MCF 10A (cell line): ENCODE data around the gene PRM1. TPM values are rescaled to one million over a fixed set of nuclear protein-coding genes. Genes with fewer than 3 reads are reported as not detected.
A peak's percentile ranks its signal among the peaks of the same experiment; 100 is the strongest.

Source experiments
- BruUV-seq: library from RNA; stranded (reverse); fragments of 400-500 nt; replicated peaks from 2 replicates; lab custom pipeline; 2021; lab: Mats Ljungman, UMichigan
- CTCF ChIA-PET: fragments of 300-600 bp; sonication (Branson Sonifier 250); formaldehyde crosslinking; extraction: SDS; loops from one replicate; lab custom pipeline; 2021; ENCODE audit warnings: antibody characterized with exemption, inconsistent platforms; lab: Yijun Ruan, JAX
- POLR2A ChIA-PET: fragments of 300-600, 350-650 bp; sonication (Branson Sonifier 250); formaldehyde crosslinking; extraction: SDS; loops from one replicate; lab custom pipeline; 2020; ENCODE audit warnings: antibody characterized with exemption, inconsistent platforms; lab: Yijun Ruan, JAX
- DNase-seq: peaks from one replicate; pipeline ENCODE4 v3.0.0-alpha.2; 2018; ENCODE audit not compliant: unreplicated experiment
- H3K27ac Mint-ChIP-seq: one replicate; pipeline ENCODE4 v1.8.0; 2022; ENCODE audit warnings: mild to moderate bottlenecking, low read depth, mixed read lengths; ENCODE audit not compliant: unreplicated experiment
- H3K27me3 Mint-ChIP-seq: one replicate; pipeline ENCODE4 v1.8.0; 2022; ENCODE audit warnings: mixed read lengths; ENCODE audit not compliant: insufficient read depth, unreplicated experiment
- H3K36me3 Mint-ChIP-seq: one replicate; pipeline ENCODE4 v1.8.0; 2022; ENCODE audit warnings: mild to moderate bottlenecking, moderate library complexity, mixed read lengths; ENCODE audit not compliant: insufficient read depth, unreplicated experiment
- H3K4me1 Mint-ChIP-seq: one replicate; pipeline ENCODE4 v1.8.0; 2022; ENCODE audit warnings: mixed read lengths; ENCODE audit not compliant: insufficient read depth, unreplicated experiment
- H3K4me3 Mint-ChIP-seq: one replicate; pipeline ENCODE4 v1.8.0; 2022; ENCODE audit warnings: mild to moderate bottlenecking, moderate library complexity, mixed read lengths; ENCODE audit not compliant: unreplicated experiment
- H3K9me3 Mint-ChIP-seq: one replicate; pipeline ENCODE4 v1.8.0; 2022; ENCODE audit warnings: mixed read lengths; ENCODE audit not compliant: unreplicated experiment
- intact Hi-C: fragments of 100-400 bp; cut with micrococcal nuclease; formaldehyde crosslinking; loops from 2 replicates; pipeline ENCODE4 v1.14.1; 2022
- total RNA-seq: library from RNA; stranded (reverse); gene quantifications from 2 replicates; pipeline ENCODE4 v1.2.3, GENCODE V29; 2022
- TF ChIP-seq, protein P1 (sequence below): fragments of 200-600 bp; IDR thresholded peaks from one replicate; pipeline ENCODE4 v1.8.0; 2022; ENCODE audit warnings: antibody characterized with exemption, mild to moderate bottlenecking; ENCODE audit not compliant: unreplicated experiment

The PRM1 gene
- total RNA-seq, 1 experiment from 2014 or later, result not detected

DNA sequence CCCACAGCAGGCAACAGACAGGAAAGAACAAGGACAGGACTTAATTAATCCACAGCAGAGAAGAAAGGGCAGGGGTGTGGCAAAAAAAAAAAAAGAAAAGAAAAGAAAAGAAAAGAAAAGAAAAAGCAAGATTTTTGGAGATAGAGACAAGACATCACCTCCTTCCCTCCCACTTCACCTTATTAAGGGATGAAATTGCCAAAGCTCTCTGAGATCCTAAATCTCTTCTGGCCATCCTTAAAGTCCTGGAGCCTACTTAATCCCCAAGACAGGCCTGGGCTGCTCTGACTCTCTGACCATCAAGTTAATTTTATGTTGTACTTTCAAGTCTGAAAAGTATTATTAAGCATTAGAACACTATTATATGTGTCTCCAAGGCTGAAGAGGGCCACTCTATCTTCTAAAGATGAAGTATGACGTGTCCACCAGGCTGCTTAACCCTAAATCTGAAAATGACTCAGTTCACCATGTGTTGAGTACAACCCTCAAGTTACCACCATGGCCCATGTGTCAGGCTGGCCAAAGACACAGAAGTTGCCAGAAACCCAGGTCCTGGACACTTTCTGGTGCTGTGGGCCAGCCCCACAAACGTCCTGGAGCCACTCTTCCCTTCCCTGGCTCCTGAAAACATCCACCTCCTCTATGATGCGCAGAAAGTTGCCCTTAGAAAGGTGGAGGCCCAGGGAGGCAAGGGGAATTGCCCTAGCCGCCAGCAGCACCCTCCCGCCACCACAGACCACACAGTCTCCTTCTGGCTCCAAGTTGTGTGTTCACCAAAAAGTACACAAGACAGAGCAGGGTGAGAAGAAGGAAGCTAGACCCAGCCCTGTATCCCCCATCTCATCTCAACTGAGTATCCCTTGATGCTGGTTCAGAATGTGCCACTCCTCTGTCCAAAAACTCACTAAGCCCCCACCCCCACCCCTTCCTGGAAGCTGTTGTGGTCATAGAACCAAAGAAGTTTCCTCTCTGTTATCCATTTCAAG is 27.8 kb downstream of the PRM1 start:
- ChIA-PET POLR2A (interaction anchor here (0.7 kb wide), 1 partner anchor 102 kb away, joined by 3 read pairs; no protein-coding TSS in a partner anchor), CTCF (interaction anchor here (0.6 to 11.0 kb wide), 11 partner anchors 22 to 738 kb away, joined by 3 to 342 read pairs (median 3); no protein-coding TSS in a partner anchor)
- DNase-seq, result no peak
- BruUV-seq, result no TSS peak
- Mint-ChIP-seq H3K4me3 (peak overlapping the region; percentile 25), H3K4me1 (peaks cover 8% of the 10 kb centered on the region), H3K27ac (peak overlapping the region; percentile 3), H3K9me3 (no peaks in the 10 kb centered on the region), H3K27me3 (no peaks in the 10 kb centered on the region), H3K36me3 (peaks cover 16% of the 10 kb centered on the region)
- intact Hi-C loops, result loop anchor here (10.0 kb wide), 1 partner anchor 119 kb away; no protein-coding TSS in a partner anchor
- TF ChIP-seq, protein P1, sequence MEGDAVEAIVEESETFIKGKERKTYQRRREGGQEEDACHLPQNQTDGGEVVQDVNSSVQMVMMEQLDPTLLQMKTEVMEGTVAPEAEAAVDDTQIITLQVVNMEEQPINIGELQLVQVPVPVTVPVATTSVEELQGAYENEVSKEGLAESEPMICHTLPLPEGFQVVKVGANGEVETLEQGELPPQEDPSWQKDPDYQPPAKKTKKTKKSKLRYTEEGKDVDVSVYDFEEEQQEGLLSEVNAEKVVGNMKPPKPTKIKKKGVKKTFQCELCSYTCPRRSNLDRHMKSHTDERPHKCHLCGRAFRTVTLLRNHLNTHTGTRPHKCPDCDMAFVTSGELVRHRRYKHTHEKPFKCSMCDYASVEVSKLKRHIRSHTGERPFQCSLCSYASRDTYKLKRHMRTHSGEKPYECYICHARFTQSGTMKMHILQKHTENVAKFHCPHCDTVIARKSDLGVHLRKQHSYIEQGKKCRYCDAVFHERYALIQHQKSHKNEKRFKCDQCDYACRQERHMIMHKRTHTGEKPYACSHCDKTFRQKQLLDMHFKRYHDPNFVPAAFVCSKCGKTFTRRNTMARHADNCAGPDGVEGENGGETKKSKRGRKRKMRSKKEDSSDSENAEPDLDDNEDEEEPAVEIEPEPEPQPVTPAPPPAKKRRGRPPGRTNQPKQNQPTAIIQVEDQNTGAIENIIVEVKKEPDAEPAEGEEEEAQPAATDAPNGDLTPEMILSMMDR, result no peak

DNA sequence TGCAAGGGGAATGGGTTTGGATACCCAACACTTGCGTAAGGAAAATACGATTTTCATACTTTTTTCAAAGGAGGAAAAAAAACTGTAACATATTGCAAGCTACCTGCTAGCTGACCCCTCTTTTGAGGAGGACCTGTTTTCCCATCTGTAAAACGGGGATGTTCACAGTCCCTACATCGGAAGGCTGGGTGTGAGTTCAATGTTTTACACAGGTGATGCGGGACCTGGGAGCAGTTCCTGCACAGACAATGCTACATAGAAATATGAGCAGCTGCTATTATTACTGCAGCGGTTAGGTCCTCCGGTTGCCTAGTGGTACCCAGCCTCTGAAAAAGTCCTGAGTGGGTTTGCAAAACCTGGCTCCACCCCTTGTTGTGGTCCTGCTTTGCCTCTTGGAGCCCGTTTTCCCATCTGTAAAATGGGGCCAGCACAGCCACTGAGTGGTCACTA is 28.6 kb downstream of the PRM1 start:
- H3K9me3 Mint-ChIP-seq, result no peaks in the 10 kb centered on the region
- CTCF ChIA-PET, result interaction anchor here (0.6 to 0.9 kb wide), 4 partner anchors 270 to 287 kb away, joined by 3 to 4 read pairs (median 3); no protein-coding TSS in a partner anchor
- DNase-seq, result no peak
- no peak overlapping the region for H3K4me3 Mint-ChIP-seq
- BruUV-seq, result no TSS peak
- H3K27ac Mint-ChIP-seq, result no peak overlapping the region
- H3K36me3 Mint-ChIP-seq, result peaks cover 16% of the 10 kb centered on the region
- H3K27me3 Mint-ChIP-seq, result no peaks in the 10 kb centered on the region
- POLR2A ChIA-PET, result no interaction called here
- intact Hi-C loops, result loop anchor here (10.0 kb wide), 1 partner anchor 118 kb away; no protein-coding TSS in a partner anchor
- TF ChIP-seq, protein P1, result no peak
- peaks cover 8% of the 10 kb centered on the region for H3K4me1 Mint-ChIP-seq

DNA sequence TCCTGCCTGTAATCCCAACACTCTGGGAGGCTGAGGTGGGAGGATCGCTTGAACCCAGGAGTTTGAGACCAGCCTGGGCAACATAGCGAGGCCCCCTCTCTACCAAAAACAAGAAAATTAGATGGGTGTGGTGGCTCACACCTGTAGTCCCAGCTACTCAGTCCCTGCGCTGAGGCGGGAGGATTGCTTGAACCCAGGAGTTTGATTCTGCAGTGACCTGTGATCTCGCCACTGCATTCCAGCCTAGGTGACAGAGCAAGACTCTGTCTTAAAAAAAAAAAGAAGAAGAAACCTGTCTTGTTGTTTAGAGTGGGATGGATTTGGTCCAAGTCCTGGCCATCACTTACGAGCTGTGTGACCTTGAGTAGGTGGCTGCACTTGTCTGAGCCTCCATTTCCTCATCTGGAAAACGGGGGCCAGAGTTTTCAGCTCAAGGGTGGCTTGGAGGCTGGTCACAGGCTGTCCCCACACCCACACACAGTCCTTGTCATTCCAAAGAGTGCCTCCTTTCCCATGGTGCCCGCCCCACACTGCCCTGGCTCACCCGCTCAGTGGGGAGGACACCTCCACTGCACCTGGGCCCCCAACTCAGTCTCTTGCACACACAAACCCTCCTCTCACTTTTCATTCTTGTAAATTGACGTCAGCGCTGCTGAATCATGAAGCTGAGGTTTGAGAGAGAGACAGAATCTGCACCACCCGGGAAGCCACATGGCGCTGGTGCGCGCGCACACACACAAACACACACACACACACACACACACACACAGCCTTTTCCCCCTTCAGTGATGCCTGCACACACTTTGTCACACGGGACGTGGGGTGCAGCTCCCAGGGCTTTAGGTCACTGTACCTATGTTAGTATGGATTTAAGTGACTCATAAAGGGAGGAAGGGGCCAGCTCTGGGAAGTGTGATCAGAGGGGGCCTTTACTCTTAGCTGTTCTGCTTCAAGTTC is 29.3 kb downstream of the PRM1 start:
- intact Hi-C loops, result loop anchor here (10.0 kb wide), 1 partner anchor 117 kb away; no protein-coding TSS in a partner anchor
- H3K9me3 Mint-ChIP-seq, result no peaks in the 10 kb centered on the region
- BruUV-seq, result no TSS peak
- no peak overlapping the region for H3K4me3 Mint-ChIP-seq
- no peaks in the 10 kb centered on the region for H3K27me3 Mint-ChIP-seq
- TF ChIP-seq, protein P1, result no peak
- H3K4me1 Mint-ChIP-seq, result peaks cover 8% of the 10 kb centered on the region
- ChIA-PET CTCF (interaction anchor here (0.6 to 0.9 kb wide), 4 partner anchors 38 to 286 kb away, joined by 3 to 4 read pairs (median 3); no protein-coding TSS in a partner anchor), POLR2A (no interaction called here)
- H3K36me3 Mint-ChIP-seq, result peaks cover 12% of the 10 kb centered on the region
- DNase-seq, result no peak
- no peak overlapping the region for H3K27ac Mint-ChIP-seq
